ENCODE measurements around the gene RTRAF. TPM values are rescaled to one million over a fixed set of nuclear protein-coding genes. Genes with fewer than 3 reads are reported as not detected.

Gene RTRAF
- total RNA-seq, 1 donor from 2014 or later = 276 TPM

GRCh38 chr14:52060080-52060479 is 70.7 kb downstream of the RTRAF start:
- intact Hi-C loops (cut with DNase I) = no loop called here
- ATAC-seq (peak; percentile 32), DNase-seq (ENCODE audit: missing footprints) (no peak)

Other genes with a start within 250 kb of the RTRAF start
- 15.5 TPM for gene GNG2, start 128.9 kb upstream of the RTRAF start, total RNA-seq
- gene NID2, start 79.5 kb downstream of the RTRAF start, total RNA-seq = 41.8 TPM